ENCODE results near the gene LYSMD2. TPM values are rescaled to one million over a fixed set of nuclear protein-coding genes. Genes with fewer than 3 reads are reported as not detected.

LYSMD2 gene
- polyA plus RNA-seq, 1 donor from 2014 or later = 8.3 TPM

DNA sequence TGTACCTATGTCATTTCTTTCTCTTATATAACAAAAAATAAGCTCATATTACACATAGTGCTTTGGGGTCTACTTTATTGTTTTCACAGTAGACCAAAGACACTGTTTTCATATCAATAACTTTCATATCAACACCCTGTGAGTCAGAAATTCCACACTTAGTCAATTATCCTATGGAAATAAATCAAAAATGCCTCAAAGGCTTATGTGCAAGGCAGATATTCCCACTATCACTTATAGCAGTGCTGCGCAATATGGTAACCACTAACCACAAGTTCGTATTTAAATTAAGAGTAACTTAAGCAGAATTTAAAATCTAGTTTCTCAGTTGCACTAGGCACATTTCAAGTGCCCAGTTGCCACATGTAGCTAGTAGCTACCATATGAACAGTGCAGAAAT, 40.3 kb downstream of the LYSMD2 start:
- Histone ChIP-seq H3K9me2 (ENCODE audit: insufficient read depth, low read length) (no peaks in the 10 kb centered on the region), H3F3A (ENCODE audit: insufficient read depth, low read length, poor library complexity, severe bottlenecking) (no peaks in the 10 kb centered on the region), H3K4me3 (ENCODE audit: low read length) (no peak overlapping the region), H3K9me3 (ENCODE audit: low read length) (no peaks in the 10 kb centered on the region), H3K27ac (ENCODE audit: low read length) (no peak overlapping the region), H3K79me2 (replicated peaks; ENCODE audit: insufficient read depth, low read length) (no peaks in the 10 kb centered on the region), H2AFZ (ENCODE audit: low read depth, low read length) (no peak overlapping the region), H3K4me2 (ENCODE audit: low read length) (no peak overlapping the region), H3K36me3 (ENCODE audit: insufficient read depth, low read length) (peaks cover 23% of the 10 kb centered on the region), H3K27me3 (ENCODE audit: insufficient read depth, low read depth, low read length) (no peaks in the 10 kb centered on the region), H4K20me1 (ENCODE audit: insufficient read depth) (no peaks in the 10 kb centered on the region), H3K9ac (ENCODE audit: low read length) (no peak overlapping the region)
- TF ChIP-seq EZH2 (IDR thresholded peaks at IDR 0.05; ENCODE audit: borderline replicate concordance, insufficient read depth, low read length, poor library complexity, severe bottlenecking) (no peak), TAF1 (IDR thresholded peaks at IDR 0.05; ENCODE audit: low read depth) (no peak), EP300 (conservative IDR thresholded peaks at IDR 0.05; ENCODE audit: poor library complexity, severe bottlenecking) (no peak), MXI1 (conservative IDR thresholded peaks at IDR 0.05; ENCODE audit: poor library complexity, severe bottlenecking) (no peak), RAD21 (conservative IDR thresholded peaks at IDR 0.05) (no peak), POLR2AphosphoS5 (IDR thresholded peaks at IDR 0.05) (no peak), SMC3 (conservative IDR thresholded peaks at IDR 0.05; ENCODE audit: poor library complexity) (no peak)
- TF ChIP-seq, protein P1, sequence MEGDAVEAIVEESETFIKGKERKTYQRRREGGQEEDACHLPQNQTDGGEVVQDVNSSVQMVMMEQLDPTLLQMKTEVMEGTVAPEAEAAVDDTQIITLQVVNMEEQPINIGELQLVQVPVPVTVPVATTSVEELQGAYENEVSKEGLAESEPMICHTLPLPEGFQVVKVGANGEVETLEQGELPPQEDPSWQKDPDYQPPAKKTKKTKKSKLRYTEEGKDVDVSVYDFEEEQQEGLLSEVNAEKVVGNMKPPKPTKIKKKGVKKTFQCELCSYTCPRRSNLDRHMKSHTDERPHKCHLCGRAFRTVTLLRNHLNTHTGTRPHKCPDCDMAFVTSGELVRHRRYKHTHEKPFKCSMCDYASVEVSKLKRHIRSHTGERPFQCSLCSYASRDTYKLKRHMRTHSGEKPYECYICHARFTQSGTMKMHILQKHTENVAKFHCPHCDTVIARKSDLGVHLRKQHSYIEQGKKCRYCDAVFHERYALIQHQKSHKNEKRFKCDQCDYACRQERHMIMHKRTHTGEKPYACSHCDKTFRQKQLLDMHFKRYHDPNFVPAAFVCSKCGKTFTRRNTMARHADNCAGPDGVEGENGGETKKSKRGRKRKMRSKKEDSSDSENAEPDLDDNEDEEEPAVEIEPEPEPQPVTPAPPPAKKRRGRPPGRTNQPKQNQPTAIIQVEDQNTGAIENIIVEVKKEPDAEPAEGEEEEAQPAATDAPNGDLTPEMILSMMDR (IDR thresholded peaks at IDR 0.05; ENCODE audit: poor library complexity, severe bottlenecking) = no peak
- TF ChIP-seq, protein P2, sequence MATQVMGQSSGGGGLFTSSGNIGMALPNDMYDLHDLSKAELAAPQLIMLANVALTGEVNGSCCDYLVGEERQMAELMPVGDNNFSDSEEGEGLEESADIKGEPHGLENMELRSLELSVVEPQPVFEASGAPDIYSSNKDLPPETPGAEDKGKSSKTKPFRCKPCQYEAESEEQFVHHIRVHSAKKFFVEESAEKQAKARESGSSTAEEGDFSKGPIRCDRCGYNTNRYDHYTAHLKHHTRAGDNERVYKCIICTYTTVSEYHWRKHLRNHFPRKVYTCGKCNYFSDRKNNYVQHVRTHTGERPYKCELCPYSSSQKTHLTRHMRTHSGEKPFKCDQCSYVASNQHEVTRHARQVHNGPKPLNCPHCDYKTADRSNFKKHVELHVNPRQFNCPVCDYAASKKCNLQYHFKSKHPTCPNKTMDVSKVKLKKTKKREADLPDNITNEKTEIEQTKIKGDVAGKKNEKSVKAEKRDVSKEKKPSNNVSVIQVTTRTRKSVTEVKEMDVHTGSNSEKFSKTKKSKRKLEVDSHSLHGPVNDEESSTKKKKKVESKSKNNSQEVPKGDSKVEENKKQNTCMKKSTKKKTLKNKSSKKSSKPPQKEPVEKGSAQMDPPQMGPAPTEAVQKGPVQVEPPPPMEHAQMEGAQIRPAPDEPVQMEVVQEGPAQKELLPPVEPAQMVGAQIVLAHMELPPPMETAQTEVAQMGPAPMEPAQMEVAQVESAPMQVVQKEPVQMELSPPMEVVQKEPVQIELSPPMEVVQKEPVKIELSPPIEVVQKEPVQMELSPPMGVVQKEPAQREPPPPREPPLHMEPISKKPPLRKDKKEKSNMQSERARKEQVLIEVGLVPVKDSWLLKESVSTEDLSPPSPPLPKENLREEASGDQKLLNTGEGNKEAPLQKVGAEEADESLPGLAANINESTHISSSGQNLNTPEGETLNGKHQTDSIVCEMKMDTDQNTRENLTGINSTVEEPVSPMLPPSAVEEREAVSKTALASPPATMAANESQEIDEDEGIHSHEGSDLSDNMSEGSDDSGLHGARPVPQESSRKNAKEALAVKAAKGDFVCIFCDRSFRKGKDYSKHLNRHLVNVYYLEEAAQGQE (IDR thresholded peaks at IDR 0.05; ENCODE audit: borderline replicate concordance) = no peak

DNA sequence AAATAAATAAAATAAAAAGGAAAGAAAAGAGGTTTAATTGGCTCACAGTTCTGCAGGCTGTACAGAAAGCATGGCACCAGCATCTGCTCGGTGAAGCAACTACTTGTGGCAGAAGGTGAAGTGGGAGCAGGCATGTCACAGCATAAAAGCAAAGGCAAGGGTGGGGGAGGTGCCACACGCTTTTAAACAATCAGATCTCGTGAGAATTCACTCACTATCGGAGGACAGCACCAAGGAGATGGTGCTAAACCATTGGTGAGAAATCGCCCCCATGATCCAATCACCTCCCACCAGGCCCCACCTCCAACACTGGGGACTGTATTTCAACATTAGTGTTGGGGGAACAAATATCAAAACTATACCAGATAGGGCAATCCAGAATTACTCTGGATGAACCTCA, 40.9 kb downstream of the LYSMD2 start:
- no peaks in the 10 kb centered on the region for H3F3A ChIP-seq (ENCODE audit: insufficient read depth, low read length, poor library complexity, severe bottlenecking)
- H3K79me2 ChIP-seq (replicated peaks; ENCODE audit: insufficient read depth, low read length) = no peaks in the 10 kb centered on the region
- H4K20me1 ChIP-seq (ENCODE audit: insufficient read depth) = no peaks in the 10 kb centered on the region
- peaks cover 22% of the 10 kb centered on the region for H3K36me3 ChIP-seq (ENCODE audit: insufficient read depth, low read length)
- no peak overlapping the region for H3K4me3 ChIP-seq (ENCODE audit: low read length)
- H3K27ac ChIP-seq (ENCODE audit: low read length) = no peak overlapping the region
- H2AFZ ChIP-seq (ENCODE audit: low read depth, low read length) = no peak overlapping the region
- H3K27me3 ChIP-seq (ENCODE audit: insufficient read depth, low read depth, low read length) = no peaks in the 10 kb centered on the region
- H3K4me2 ChIP-seq (ENCODE audit: low read length) = no peak overlapping the region
- H3K9me2 ChIP-seq (ENCODE audit: insufficient read depth, low read length) = no peaks in the 10 kb centered on the region
- no peaks in the 10 kb centered on the region for H3K9me3 ChIP-seq (ENCODE audit: low read length)
- no peak for TF ChIP-seq EP300 (conservative IDR thresholded peaks at IDR 0.05; ENCODE audit: poor library complexity, severe bottlenecking)
- TF ChIP-seq MXI1 (conservative IDR thresholded peaks at IDR 0.05; ENCODE audit: poor library complexity, severe bottlenecking) = no peak
- no peak for TF ChIP-seq SMC3 (conservative IDR thresholded peaks at IDR 0.05; ENCODE audit: poor library complexity)
- TF ChIP-seq TAF1 (IDR thresholded peaks at IDR 0.05; ENCODE audit: low read depth) = no peak
- H3K9ac ChIP-seq (ENCODE audit: low read length) = no peak overlapping the region
